IPS-NIHi11 (cell line): ENCODE results near the gene FOXRED1.

ENCODE experiments used
- DNase-seq: peaks from one replicate; pipeline ENCODE4 v3.0.0; 2012; ENCODE audit warnings: mixed read lengths, low spot score

Gene FOXRED1

GRCh38 chr11:126311401-126312291 lies 42.7 kb downstream of the FOXRED1 start:
- DNase-seq, result no peak

GRCh38 chr11:126312961-126313360 lies 44.0 kb downstream of the FOXRED1 start:
- DNase-seq, result no peak

GRCh38 chr11:126313826-126314225 lies 44.9 kb downstream of the FOXRED1 start:
- DNase-seq, result no peak

GRCh38 chr11:126317432-126317755 lies 48.4 kb downstream of the FOXRED1 start:
- no peak for DNase-seq

- DNase-seq, result no peak
These were observed 49.0 kb downstream of the FOXRED1 start for GRCh38 chr11:126317756-126318573.

GRCh38 chr11:126318574-126319373 lies 49.8 kb downstream of the FOXRED1 start:
- no peak for DNase-seq

GRCh38 chr11:126319374-126319740 lies 50.4 kb downstream of the FOXRED1 start:
- DNase-seq, result no peak

- DNase-seq, result no peak
These were observed 54.0 kb downstream of the FOXRED1 start for GRCh38 chr11:126322996-126323395.

- DNase-seq, result no peak
These were observed 58.5 kb downstream of the FOXRED1 start for GRCh38 chr11:126327281-126328000.
